Activated T-cell treated with anti-CD3 and anti-CD28 coated beads, Interleukin-2, amount 50 U/mL, for 72 hours (primary cell): ENCODE results near the gene MC1R. TPM values are rescaled to one million over a fixed set of nuclear protein-coding genes. Genes with fewer than 3 reads are reported as not detected.

Experiments used
- ATAC-seq, 2 donors: fragments of 150-1000 bp; cut with Tn5 transposase; replicated peaks in 1 of 2; 2 replicates each; pipeline ENCODE4 v1.10.0; 2021; ENCODE audit warnings: moderate library complexity in 2 of 2, mild to moderate bottlenecking in 1 of 2
- DNase-seq, 2 donors: peaks; one replicate each; pipeline ENCODE4 v3.0.0; 2021 to 2022; ENCODE audit warnings: mixed read lengths in 1 of 2
- H3K27ac Mint-ChIP-seq: one replicate; pipeline ENCODE4 v1.8.0; 2022; ENCODE audit warnings: mild to moderate bottlenecking, moderate library complexity, mixed read lengths
- H3K27me3 Mint-ChIP-seq: one replicate; pipeline ENCODE4 v1.8.0; 2022; ENCODE audit warnings: low read depth, mixed read lengths
- H3K36me3 Mint-ChIP-seq, 2 donors: one replicate each; pipeline ENCODE4 v1.8.0; 2022; ENCODE audit warnings: mixed read lengths in 2 of 2, mild to moderate bottlenecking in 1 of 2; ENCODE audit not compliant: insufficient read depth in 2 of 2
- H3K4me1 Mint-ChIP-seq: one replicate; pipeline ENCODE4 v1.8.0; 2022; ENCODE audit warnings: low read depth, mixed read lengths
- H3K4me3 Mint-ChIP-seq, 2 donors: one replicate each; pipeline ENCODE4 v1.8.0; 2022; ENCODE audit warnings: mild to moderate bottlenecking in 2 of 2, mixed read lengths in 2 of 2, moderate library complexity in 2 of 2
- H3K9me3 Mint-ChIP-seq, 2 donors: one replicate each; pipeline ENCODE4 v1.8.0; 2022; ENCODE audit warnings: mixed read lengths in 2 of 2
- total RNA-seq, 2 donors: library from RNA; stranded (reverse); gene quantifications; one replicate each; pipeline ENCODE4 v1.2.3, GENCODE V29; 2022

Gene MC1R
- total RNA-seq, 2 donors from 2014 or later, result 7.6 to 15.2 TPM

DNA sequence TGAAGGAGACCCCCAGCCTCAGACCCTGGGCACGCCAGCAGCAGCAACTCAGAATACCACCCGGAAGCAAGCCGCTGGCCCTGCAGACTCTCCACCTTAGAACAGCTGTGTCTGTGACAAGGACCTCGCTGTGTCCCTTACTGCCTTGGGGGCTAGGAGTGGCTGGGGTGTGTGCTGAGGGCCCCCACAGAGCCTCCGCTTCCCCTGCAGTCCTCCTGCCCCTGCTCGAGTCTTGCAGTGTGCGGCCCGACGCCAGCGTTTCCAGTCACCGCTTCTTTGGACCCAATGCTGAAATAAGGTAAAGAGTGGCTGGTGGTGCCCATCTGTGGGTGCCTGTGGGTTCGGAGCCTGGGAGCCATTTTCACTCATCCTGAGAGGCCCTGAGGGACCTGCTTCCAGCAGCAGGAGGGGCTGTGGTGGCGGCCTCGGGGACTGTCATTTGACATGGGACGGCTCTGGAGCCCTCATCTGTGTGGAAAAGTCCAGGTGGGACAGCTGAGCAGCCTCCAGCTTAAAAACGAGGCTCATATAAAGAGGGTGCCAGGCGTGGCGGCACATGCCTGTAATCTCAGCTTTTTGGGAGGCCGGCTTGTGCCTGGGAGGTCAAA lies 14.7 kb upstream of the MC1R start:
- Mint-ChIP-seq H3K9me3 (no peaks in the 10 kb centered on the region), H3K36me3 (peaks cover 3% of the 10 kb centered on the region in 2 donors), H3K4me3 (no peak overlapping the region), H3K27ac (no peak overlapping the region), H3K4me1 (no peaks in the 10 kb centered on the region), H3K27me3 (no peaks in the 10 kb centered on the region)
- DNase-seq (no peak), ATAC-seq (no peak)

- Mint-ChIP-seq H3K4me3 (no peak overlapping the region), H3K9me3 (no peaks in the 10 kb centered on the region), H3K27me3 (no peaks in the 10 kb centered on the region), H3K36me3 (peaks cover under 1 to 4% of the 10 kb centered on the region in 2 donors), H3K4me1 (no peaks in the 10 kb centered on the region), H3K27ac (no peak overlapping the region)
- peak in 1 of 2 donors; percentile 16 for ATAC-seq
- no peak for DNase-seq
These were observed 13.8 kb upstream of the MC1R start for GRCh38 chr16:89904606-89905510.

DNA sequence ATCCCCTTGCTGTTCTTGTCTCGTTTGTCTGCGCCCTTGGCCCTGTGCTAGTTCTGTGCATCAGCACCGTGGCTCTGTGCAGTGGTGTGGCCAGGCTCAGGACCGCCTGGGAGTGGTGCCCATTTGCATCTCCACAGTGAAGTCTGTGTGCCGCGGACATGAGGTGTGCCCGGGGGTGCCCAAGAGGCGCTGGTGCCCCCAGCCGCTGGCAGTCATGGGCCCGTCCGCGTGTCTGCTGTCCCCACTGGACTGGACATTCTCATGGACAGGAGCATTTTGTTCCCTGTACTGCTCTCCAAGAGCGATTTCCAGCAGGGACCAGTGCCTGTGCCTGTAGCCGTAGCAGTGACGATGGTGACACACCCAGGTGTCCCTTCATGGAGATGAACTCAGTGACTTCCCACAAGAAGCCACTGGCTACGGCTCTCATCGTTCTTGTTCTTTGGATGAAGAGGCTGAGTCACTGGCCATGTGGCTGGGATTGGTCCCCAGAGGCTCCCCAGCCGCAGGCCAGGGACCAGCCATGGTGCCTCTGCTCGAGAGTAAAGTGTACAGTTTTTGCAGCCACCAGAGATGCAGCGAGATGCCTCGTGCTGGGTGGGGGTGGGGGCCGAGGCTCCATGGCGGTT lies 13.0 kb upstream of the MC1R start:
- ATAC-seq, result no peak
- H3K4me3 Mint-ChIP-seq, result no peak overlapping the region
- no peak for DNase-seq
- no peaks in the 10 kb centered on the region for H3K27me3 Mint-ChIP-seq
- H3K4me1 Mint-ChIP-seq, result no peaks in the 10 kb centered on the region
- H3K9me3 Mint-ChIP-seq, result no peaks in the 10 kb centered on the region
- no peak overlapping the region for H3K27ac Mint-ChIP-seq
- H3K36me3 Mint-ChIP-seq, result peaks cover 0 to 5% of the 10 kb centered on the region in 2 donors

DNA sequence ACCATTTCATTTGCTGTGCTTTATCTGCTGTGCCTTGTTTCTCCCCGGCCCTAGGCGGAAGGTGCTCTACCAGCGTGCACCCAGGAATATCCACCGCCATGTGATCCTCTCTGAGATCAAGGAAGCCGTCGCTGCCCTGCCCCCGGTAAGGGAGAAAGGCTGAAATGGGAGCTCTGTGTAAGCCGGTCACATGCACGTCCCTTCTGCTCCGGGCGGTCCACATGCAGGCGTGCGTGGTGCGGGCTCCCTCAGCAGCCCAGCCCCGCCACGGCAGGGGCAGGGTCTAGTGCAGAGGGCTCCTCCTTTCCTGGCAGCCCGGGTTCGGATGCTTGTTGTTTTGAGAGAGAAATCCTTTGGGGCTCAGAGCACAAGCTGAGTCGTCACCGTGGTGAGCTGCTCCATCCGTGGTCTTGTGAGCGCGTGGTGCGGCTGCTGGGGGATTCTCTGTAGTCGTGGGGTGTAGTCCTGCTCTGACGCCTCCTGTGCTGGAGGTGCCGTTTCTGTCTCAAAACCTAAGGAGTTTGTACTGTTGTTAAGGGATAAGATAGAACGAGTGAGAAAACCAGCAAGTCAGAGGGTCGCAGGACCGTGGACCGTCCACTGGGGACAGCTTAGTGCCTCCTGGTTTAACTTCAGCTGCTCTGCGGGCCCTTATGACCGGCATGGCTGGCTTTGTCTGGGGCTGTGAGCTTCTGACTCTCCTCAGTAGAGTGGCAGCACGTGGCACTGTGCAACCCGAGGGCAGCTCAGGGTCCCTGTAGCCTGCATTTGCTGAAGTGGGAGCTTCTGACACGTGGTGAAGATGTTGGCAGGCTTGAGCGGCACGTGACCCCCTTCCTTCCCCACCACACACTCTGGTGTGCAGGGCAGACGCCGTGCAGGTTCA lies 12.3 kb upstream of the MC1R start:
- DNase-seq (no peak), ATAC-seq (no peak)
- Mint-ChIP-seq H3K36me3 (peaks cover 3 to 8% of the 10 kb centered on the region in 2 donors), H3K9me3 (no peaks in the 10 kb centered on the region), H3K4me1 (no peaks in the 10 kb centered on the region), H3K4me3 (no peak overlapping the region), H3K27me3 (no peaks in the 10 kb centered on the region), H3K27ac (no peak overlapping the region)

- no peaks in the 10 kb centered on the region for H3K27me3 Mint-ChIP-seq
- H3K27ac Mint-ChIP-seq, result no peak overlapping the region
- no peaks in the 10 kb centered on the region for H3K4me1 Mint-ChIP-seq
- H3K36me3 Mint-ChIP-seq, result peaks cover 4 to 8% of the 10 kb centered on the region in 2 donors
- no peaks in the 10 kb centered on the region for H3K9me3 Mint-ChIP-seq
- H3K4me3 Mint-ChIP-seq, result no peak overlapping the region
- no peak for ATAC-seq
- no peak for DNase-seq
These were observed 11.4 kb upstream of the MC1R start for GRCh38 chr16:89907055-89907814.

DNA sequence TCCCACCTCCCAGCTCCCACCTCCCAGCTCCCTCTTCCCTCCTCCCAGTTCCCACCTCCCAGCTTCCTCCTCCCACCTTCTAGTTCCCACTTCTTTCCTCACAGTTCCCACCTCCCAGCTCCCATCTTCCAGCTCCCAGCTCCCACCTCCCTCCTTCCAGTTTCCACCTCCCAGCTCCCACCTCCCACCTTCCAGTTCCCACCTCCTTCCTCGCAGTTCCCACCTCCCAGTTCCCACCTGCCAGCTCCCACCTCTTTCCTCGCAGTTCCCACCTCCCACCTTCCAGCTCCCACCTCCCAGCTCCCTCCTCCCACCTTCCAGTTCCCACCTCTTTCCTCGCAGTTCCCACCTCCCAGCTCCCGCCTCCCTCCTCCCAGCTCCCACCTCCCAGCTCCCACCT lies 10.4 kb upstream of the MC1R start:
- H3K27me3 Mint-ChIP-seq, result no peaks in the 10 kb centered on the region
- no peaks in the 10 kb centered on the region for H3K9me3 Mint-ChIP-seq
- no peak for DNase-seq
- H3K27ac Mint-ChIP-seq, result no peak overlapping the region
- no peaks in the 10 kb centered on the region for H3K4me1 Mint-ChIP-seq
- H3K4me3 Mint-ChIP-seq, result no peak overlapping the region
- no peak for ATAC-seq
- peaks cover 4 to 10% of the 10 kb centered on the region in 2 donors for H3K36me3 Mint-ChIP-seq

GRCh38 chr16:89909777-89910716 lies 8.6 kb upstream of the MC1R start:
- H3K27ac Mint-ChIP-seq, result no peak overlapping the region
- ATAC-seq, result peak; percentile 83
- no peak overlapping the region for H3K4me3 Mint-ChIP-seq
- no peaks in the 10 kb centered on the region for H3K27me3 Mint-ChIP-seq
- H3K4me1 Mint-ChIP-seq, result no peaks in the 10 kb centered on the region
- peaks cover 0 to 5% of the 10 kb centered on the region in 2 donors for H3K9me3 Mint-ChIP-seq
- peak; percentile 72 to 76 for DNase-seq
- H3K36me3 Mint-ChIP-seq, result peaks cover 9 to 10% of the 10 kb centered on the region in 2 donors

DNA sequence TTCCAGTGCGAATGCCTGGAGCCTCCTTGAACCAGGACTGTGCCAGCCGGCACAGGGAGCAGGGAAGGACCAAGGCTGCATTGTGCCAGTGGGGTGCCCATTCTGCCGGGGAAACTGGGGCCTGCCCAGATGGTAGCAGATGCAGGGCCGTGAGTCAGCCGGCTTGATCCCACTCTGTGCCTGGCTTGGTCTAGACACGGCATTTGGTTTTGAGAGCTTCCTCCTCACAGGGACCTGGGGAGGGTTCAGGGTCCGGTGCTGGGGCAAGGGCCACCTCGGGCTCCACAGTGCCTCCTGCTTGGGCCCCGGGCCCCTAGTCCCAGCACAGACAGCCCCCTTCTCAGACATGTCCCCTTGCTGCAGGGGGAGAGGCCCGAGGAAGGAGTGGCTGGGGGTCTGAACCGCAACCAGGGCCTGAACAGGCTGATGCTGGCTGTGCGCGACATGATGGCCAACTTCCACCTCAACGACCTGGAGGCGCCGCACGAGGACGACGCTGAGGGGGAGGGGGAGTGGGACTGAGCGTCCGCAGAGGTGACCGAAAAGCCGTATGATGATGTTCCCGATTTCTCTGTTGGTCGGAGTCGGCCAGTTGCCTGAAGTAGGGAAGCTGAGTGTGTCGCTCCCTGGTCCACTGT lies 7.8 kb upstream of the MC1R start:
- Mint-ChIP-seq H3K4me1 (no peaks in the 10 kb centered on the region), H3K36me3 (peaks cover 9 to 10% of the 10 kb centered on the region in 2 donors), H3K9me3 (peaks cover 0 to 5% of the 10 kb centered on the region in 2 donors), H3K4me3 (no peak overlapping the region), H3K27ac (no peak overlapping the region), H3K27me3 (no peaks in the 10 kb centered on the region)
- ATAC-seq (peak in 1 of 2 donors; percentile 4), DNase-seq (no peak)

DNA sequence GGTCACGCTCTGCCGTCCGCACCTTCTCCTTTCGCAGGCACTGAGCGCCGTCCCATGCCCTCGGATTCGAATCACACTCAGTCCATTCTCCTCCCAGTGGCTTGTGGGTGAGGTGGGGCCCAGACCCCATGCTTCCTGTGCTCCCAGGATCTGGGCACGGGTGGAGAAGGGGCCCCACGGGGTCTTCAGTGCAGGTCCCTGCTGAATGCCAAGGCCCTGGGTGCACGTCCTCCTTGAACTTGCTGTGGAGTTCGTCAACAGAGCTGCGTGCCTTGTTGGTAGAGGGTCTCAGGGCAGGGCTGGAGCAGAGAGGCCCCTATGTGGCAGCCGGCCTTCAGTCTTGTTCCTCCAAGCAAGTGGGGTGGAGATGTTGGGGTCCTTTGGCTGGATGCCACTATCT lies 7.3 kb upstream of the MC1R start:
- no peak for DNase-seq
- H3K4me1 Mint-ChIP-seq, result no peaks in the 10 kb centered on the region
- no peaks in the 10 kb centered on the region for H3K27me3 Mint-ChIP-seq
- peaks cover 9 to 10% of the 10 kb centered on the region in 2 donors for H3K36me3 Mint-ChIP-seq
- H3K4me3 Mint-ChIP-seq, result no peak overlapping the region
- no peak overlapping the region for H3K27ac Mint-ChIP-seq
- peaks cover 0 to 5% of the 10 kb centered on the region in 2 donors for H3K9me3 Mint-ChIP-seq
- no peak for ATAC-seq

GRCh38 chr16:89912143-89912542 lies 6.5 kb upstream of the MC1R start:
- no peaks in the 10 kb centered on the region for H3K4me1 Mint-ChIP-seq
- H3K27ac Mint-ChIP-seq, result no peak overlapping the region
- H3K4me3 Mint-ChIP-seq, result no peak overlapping the region
- ATAC-seq, result no peak
- H3K9me3 Mint-ChIP-seq, result peaks cover 0 to 5% of the 10 kb centered on the region in 2 donors
- DNase-seq, result no peak
- H3K27me3 Mint-ChIP-seq, result no peaks in the 10 kb centered on the region
- H3K36me3 Mint-ChIP-seq, result peaks cover 9 to 10% of the 10 kb centered on the region in 2 donors

DNA sequence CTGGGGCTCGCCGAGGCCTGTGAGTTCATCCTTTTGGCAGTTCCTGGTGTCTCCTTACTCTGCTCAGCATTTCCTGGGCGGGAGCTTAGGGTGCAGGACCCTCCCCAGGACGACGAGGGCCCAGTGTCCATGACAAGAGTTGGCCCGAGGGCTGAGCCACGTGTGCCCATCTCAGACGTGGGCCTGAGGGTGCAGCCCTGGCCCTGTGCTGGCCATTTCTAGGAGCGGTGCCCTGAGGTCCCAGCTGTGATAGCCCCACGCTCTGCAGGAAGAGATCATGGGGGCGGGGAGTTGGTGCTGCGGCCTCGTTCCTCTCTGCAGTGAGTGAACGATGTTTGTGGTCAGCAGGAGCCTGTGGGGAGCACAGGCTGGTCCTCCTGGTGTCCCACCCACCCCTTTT lies 6.0 kb upstream of the MC1R start:
- Mint-ChIP-seq H3K36me3 (peaks cover 9 to 10% of the 10 kb centered on the region in 2 donors), H3K27ac (no peak overlapping the region), H3K4me1 (peaks cover 4% of the 10 kb centered on the region), H3K4me3 (no peak overlapping the region), H3K27me3 (no peaks in the 10 kb centered on the region), H3K9me3 (peaks cover 0 to 5% of the 10 kb centered on the region in 2 donors)
- DNase-seq (no peak), ATAC-seq (no peak)
